Right lobe of liver (tissue), 6 donors: ENCODE results near the gene ZNF90. TPM values are rescaled to one million over a fixed set of nuclear protein-coding genes. Genes with fewer than 3 reads are reported as not detected.
"Not testable (repeated sequence)": the region's sequence is repeated elsewhere in the genome, so short reads cannot be mapped to it uniquely, and the experiment has no call there.

Experiments used
- ATAC-seq, 4 donors: fragments of 200-7000 bp; cut with Tn5 transposase; one replicate each; pipeline ENCODE4 v1.9.1; 2020; ENCODE audit warnings: mild to moderate bottlenecking in 4 of 4, moderate library complexity in 4 of 4
- DNase-seq, 3 donors: peaks; one replicate each; pipeline ENCODE4 v3.0.0-alpha.2; 2020
- H3K27ac ChIP-seq, 3 donors: fragments of 200-600 bp; one replicate each; pipeline ENCODE4 v1.8.0; 2022
- H3K27me3 ChIP-seq, 2 donors: fragments of 200-600 bp; one replicate each; pipeline ENCODE4 v1.8.0; 2022
- H3K36me3 ChIP-seq, 4 donors: fragments of 200-600 bp; sonication (generic) in 1 of 4; one replicate each; pipeline versions ENCODE4 v1.5.1 to v1.8.0; 2017 to 2022; ENCODE audit warnings: control low read depth in 1 of 4
- H3K4me1 ChIP-seq, 4 donors: fragments of 200-600 bp; sonication (generic) in 1 of 4; one replicate each; pipeline versions ENCODE4 v1.5.1 to v1.8.0; 2017 to 2022; ENCODE audit warnings: control low read depth in 1 of 4
- H3K4me3 ChIP-seq, 3 donors: fragments of 200-600 bp; one replicate each; pipeline ENCODE4 v1.8.0; 2022
- H3K9me3 ChIP-seq, 4 donors: fragments of 200-600 bp; sonication (generic) in 1 of 4; one replicate each; pipeline versions ENCODE4 v1.5.1 to v1.8.0; 2017 to 2022; ENCODE audit warnings: control low read depth in 1 of 4
- CTCF ChIP-seq, 4 donors: fragments of 200-600 bp in 3 of 4; fragments of 450-650 bp in 1 of 4; IDR thresholded peaks; one replicate each; pipeline versions ENCODE4 v1.5.1 to v1.8.0; 2016 to 2022; ENCODE audit warnings: antibody characterized with exemption in 4 of 4, mild to moderate bottlenecking in 2 of 4
- POLR2A ChIP-seq: fragments of 450-650 bp; IDR thresholded peaks from one replicate; pipeline ENCODE4 v1.6.1; 2017; ENCODE audit warnings: antibody characterized with exemption, mild to moderate bottlenecking
- WGBS: methylation state at CpG from one replicate; pipeline ENCODE4 v1.1.6; 2018; ENCODE audit warnings: low coverage, low lambda C conversion rate; ENCODE audit not compliant: insufficient coverage; ENCODE audit errors: missing lambda C conversion rate; 5-methylcytosine and 5-hydroxymethylcytosine counted together
- intact Hi-C, 2 donors: fragments of 100-400 bp; cut with DNase I; formaldehyde crosslinking; loops; one replicate each; pipeline versions ENCODE4 v1.11.2 to v1.14.1; 2022
- total RNA-seq, 6 experiments: library from RNA; depleted of rRNA in 2 of 6; stranded (reverse); fragments of >200 nt in 2 of 6; fragmentation: NEBNext Ultra II Directional in 3 of 6; extraction: Animal tissue kit (Norgen Biotek cat#: 25700) in 3 of 6; gene quantifications; one replicate each; pipeline versions ENCODE4 v1.1.0 to v1.2.4, GENCODE V29; 2016 to 2023
- donor health status: DM: no; HTN: yes; CAD: no.
- donor health status: DM: no; HTN: no; CAD: no.
- donor health status: DM: no; HTN: no; CAD: no.
- donor health status: DM: no; HTN: yes; CAD: no.
- donor health status: DM: no; HTN: yes; CAD: no.

The ZNF90 gene
- total RNA-seq, 6 experiments from 2014 or later: 0.18 to 0.54 (median 0.24) TPM

GRCh38 chr19:20078581-20079031 lies 806 bp downstream of the ZNF90 start:
- DNase-seq (no peak), ATAC-seq (no peak)
- H3K4me1 ChIP-seq: no peaks in the 10 kb centered on the region
- H3K36me3 ChIP-seq: no peaks in the 10 kb centered on the region
- peak overlapping the region; percentile 25 to 48 (median 27) for H3K4me3 ChIP-seq
- intact Hi-C loops: no loop called here
- no peak overlapping the region for H3K27ac ChIP-seq
- H3K9me3 ChIP-seq: no peaks in the 10 kb centered on the region
- TF ChIP-seq POLR2A (no peak), CTCF (IDR thresholded peaks at IDR 0.05) (no peak)
- H3K27me3 ChIP-seq: no peaks in the 10 kb centered on the region
- 3% methylated on average over 19 of the region's 19 CpGs for WGBS

GRCh38 chr19:20079476-20079875 lies 1.7 kb downstream of the ZNF90 start:
- Histone ChIP-seq H3K36me3 (no peaks in the 10 kb centered on the region), H3K4me3 (no peak overlapping the region), H3K9me3 (no peaks in the 10 kb centered on the region), H3K27me3 (no peaks in the 10 kb centered on the region), H3K27ac (no peak overlapping the region), H3K4me1 (no peaks in the 10 kb centered on the region)
- DNase-seq: no peak
- WGBS: 30% methylated on average over 5 of the region's 8 CpGs
- intact Hi-C loops: no loop called here
- TF ChIP-seq CTCF (IDR thresholded peaks at IDR 0.05): no peak
- no peak for TF ChIP-seq POLR2A
- no peak for ATAC-seq

GRCh38 chr19:20080656-20081055 lies 2.9 kb downstream of the ZNF90 start:
- no peaks in the 10 kb centered on the region for H3K4me1 ChIP-seq
- DNase-seq (no peak), ATAC-seq (no peak)
- TF ChIP-seq CTCF (IDR thresholded peaks at IDR 0.05) (no peak), POLR2A (no peak)
- no peaks in the 10 kb centered on the region for H3K36me3 ChIP-seq
- H3K4me3 ChIP-seq: no peak overlapping the region
- H3K9me3 ChIP-seq: no peaks in the 10 kb centered on the region
- WGBS: 42% methylated on average over 3 of the region's 3 CpGs
- H3K27ac ChIP-seq: no peak overlapping the region
- intact Hi-C loops: no loop called here
- no peaks in the 10 kb centered on the region for H3K27me3 ChIP-seq

- ATAC-seq, DNase-seq, H3K27ac ChIP-seq, H3K9me3 ChIP-seq, H3K4me1 ChIP-seq, H3K4me3 ChIP-seq, H3K27me3 ChIP-seq, H3K36me3 ChIP-seq, intact Hi-C loops: not testable (repeated sequence)
- WGBS: 31% methylated on average over 2 of the region's 3 CpGs
Measured at GRCh38 chr19:20082232-20082833, 4.5 kb downstream of the ZNF90 start.

- WGBS: 42% methylated on average over 6 of the region's 7 CpGs
- H3K9me3 ChIP-seq, H3K27ac ChIP-seq, H3K4me1 ChIP-seq, ATAC-seq, H3K36me3 ChIP-seq, H3K27me3 ChIP-seq, DNase-seq, H3K4me3 ChIP-seq, intact Hi-C loops: not testable (repeated sequence)
Measured at GRCh38 chr19:20082876-20083275, 5.1 kb downstream of the ZNF90 start.
